PC-3 (cell line): ENCODE measurements around the gene TREML1. TPM values are rescaled to one million over a fixed set of nuclear protein-coding genes. Genes with fewer than 3 reads are reported as not detected.

Experiments used
- ATAC-seq: fragments of 200-7000 bp; cut with Tn5 transposase; 2 replicates; pipeline ENCODE4 v1.9.1; 2020; ENCODE audit warnings: mild to moderate bottlenecking, moderate library complexity
- BruUV-seq: library from RNA; stranded (reverse); fragments of 400-500 nt; replicated peaks from 2 replicates; lab custom pipeline; 2021; lab: Mats Ljungman, UMichigan
- CTCF ChIA-PET: fragments of 300-600 bp; sonication (Branson Sonifier 250); formaldehyde crosslinking; loops from one replicate; lab custom pipeline; 2022; ENCODE audit warnings: antibody characterized with exemption; lab: Charles Lee
- POLR2A ChIA-PET: fragments of 300-600 bp; sonication (Branson Sonifier 250); formaldehyde crosslinking; loops from one replicate; lab custom pipeline; 2022; ENCODE audit warnings: antibody characterized with exemption; ENCODE audit not compliant: unreplicated experiment; lab: Charles Lee
- DNase-seq: peaks from one replicate; pipeline ENCODE4 v3.0.0-alpha.2; 2015
- H2AFZ ChIP-seq: fragments of 300-600 bp; sonication (generic); 2 replicates; pipeline ENCODE4 v1.6.0; 2016; ENCODE audit warnings: antibody characterized with exemption, low read length
- H3F3A ChIP-seq: fragments of 300-600 bp; sonication (generic); one replicate; pipeline ENCODE4 v1.6.0; 2017; ENCODE audit warnings: antibody characterized with exemption, low read length, control low read depth, mild to moderate bottlenecking; ENCODE audit not compliant: unreplicated experiment
- H3K27ac ChIP-seq: fragments of 300-600 bp; sonication (generic); 2 replicates; pipeline ENCODE4 v1.5.1; 2016; ENCODE audit warnings: mild to moderate bottlenecking, low read length
- H3K27me3 ChIP-seq: fragments of 300-600 bp; sonication (generic); 2 replicates; pipeline ENCODE4 v1.6.1; 2016; ENCODE audit warnings: low read length, mixed read lengths
- H3K36me3 ChIP-seq: fragments of 300-600 bp; sonication (generic); 2 replicates; pipeline ENCODE4 v1.6.1; 2016; ENCODE audit warnings: low read depth, mixed run types, low read length, mixed read lengths
- H3K4me1 ChIP-seq: fragments of 300-600 bp; sonication (generic); 2 replicates; pipeline ENCODE4 v1.5.1; 2016; ENCODE audit warnings: low read length; ENCODE audit not compliant: insufficient read depth
- H3K4me2 ChIP-seq: fragments of 300-600 bp; sonication (generic); 2 replicates; pipeline ENCODE4 v1.6.0; 2016; ENCODE audit warnings: low read length
- H3K4me3 ChIP-seq: fragments of 300-600 bp; sonication (generic); 2 replicates; pipeline ENCODE4 v1.5.1; 2016; ENCODE audit warnings: mild to moderate bottlenecking, low read length, mixed read lengths
- H3K79me2 ChIP-seq: fragments of 300-600 bp; sonication (generic); 2 replicates; pipeline ENCODE4 v1.6.1; 2017; ENCODE audit warnings: low read length, mixed read lengths
- H3K9ac ChIP-seq: fragments of 300-600 bp; sonication (generic); 2 replicates; pipeline ENCODE4 v1.6.0; 2016; ENCODE audit warnings: mild to moderate bottlenecking, low read length
- H3K9me2 ChIP-seq: fragments of 300-600 bp; sonication (generic); replicated peaks from 2 replicates; pipeline ENCODE4 v1.6.1; 2016; ENCODE audit warnings: mixed run types, low read length, mixed read lengths
- H3K9me3 ChIP-seq: fragments of 300-600 bp; sonication (generic); 2 replicates; pipeline ENCODE4 v1.6.1; 2016; ENCODE audit warnings: low read length, mixed read lengths
- H4K20me1 ChIP-seq: fragments of 300-600 bp; sonication (generic); 2 replicates; pipeline ENCODE4 v1.6.1; 2016; ENCODE audit warnings: low read length, mixed read lengths
- EZH2 ChIP-seq: fragments of 300-600 bp; sonication (generic); IDR thresholded peaks from one replicate; pipeline ENCODE4 v1.6.1; 2017; ENCODE audit warnings: antibody characterized with exemption, mild to moderate bottlenecking, low read length; ENCODE audit not compliant: unreplicated experiment
- EZH2phosphoT487 ChIP-seq: fragments of 300-600 bp; sonication (generic); IDR thresholded peaks from 2 replicates; pipeline ENCODE4 v1.6.1; 2018; ENCODE audit warnings: mild to moderate bottlenecking, antibody characterized with exemption, low read length, borderline replicate concordance
- intact Hi-C: fragments of 100-400 bp; cut with micrococcal nuclease; formaldehyde crosslinking; loops from 2 replicates; pipeline ENCODE4 v1.9.0; 2023
- total RNA-seq: library from RNA; depleted of rRNA; stranded (reverse); fragments of >200 nt; gene quantifications from 2 replicates; pipeline ENCODE4 v1.2.3, GENCODE V29; 2014; rRNA removed
- TF ChIP-seq, protein P1 (sequence below): fragments of 300-600 bp; sonication (generic); conservative IDR thresholded peaks from 2 replicates; pipeline ENCODE4 v1.5.1; 2017; ENCODE audit warnings: antibody characterized with exemption, low read depth, mild to moderate bottlenecking, low read length

The TREML1 gene
- total RNA-seq, 1 experiment from 2014 or later, result not detected

GRCh38 chr6:41103847-41104246, 50.3 kb downstream of the TREML1 start:
- no peaks in the 10 kb centered on the region for H3K27me3 ChIP-seq
- TF ChIP-seq, protein P1, sequence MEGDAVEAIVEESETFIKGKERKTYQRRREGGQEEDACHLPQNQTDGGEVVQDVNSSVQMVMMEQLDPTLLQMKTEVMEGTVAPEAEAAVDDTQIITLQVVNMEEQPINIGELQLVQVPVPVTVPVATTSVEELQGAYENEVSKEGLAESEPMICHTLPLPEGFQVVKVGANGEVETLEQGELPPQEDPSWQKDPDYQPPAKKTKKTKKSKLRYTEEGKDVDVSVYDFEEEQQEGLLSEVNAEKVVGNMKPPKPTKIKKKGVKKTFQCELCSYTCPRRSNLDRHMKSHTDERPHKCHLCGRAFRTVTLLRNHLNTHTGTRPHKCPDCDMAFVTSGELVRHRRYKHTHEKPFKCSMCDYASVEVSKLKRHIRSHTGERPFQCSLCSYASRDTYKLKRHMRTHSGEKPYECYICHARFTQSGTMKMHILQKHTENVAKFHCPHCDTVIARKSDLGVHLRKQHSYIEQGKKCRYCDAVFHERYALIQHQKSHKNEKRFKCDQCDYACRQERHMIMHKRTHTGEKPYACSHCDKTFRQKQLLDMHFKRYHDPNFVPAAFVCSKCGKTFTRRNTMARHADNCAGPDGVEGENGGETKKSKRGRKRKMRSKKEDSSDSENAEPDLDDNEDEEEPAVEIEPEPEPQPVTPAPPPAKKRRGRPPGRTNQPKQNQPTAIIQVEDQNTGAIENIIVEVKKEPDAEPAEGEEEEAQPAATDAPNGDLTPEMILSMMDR, result no peak
- TF ChIP-seq EZH2 (no peak), EZH2phosphoT487 (no peak)
- H3K36me3 ChIP-seq, result peaks cover 16% of the 10 kb centered on the region
- H4K20me1 ChIP-seq, result 0 out of 2 replicates have a peak, but pooled peaks cover 5% of the 10 kb centered on the region
- no peak overlapping the region for H3K4me2 ChIP-seq
- H3K9me3 ChIP-seq, result no peaks in the 10 kb centered on the region
- no peak overlapping the region for H2AFZ ChIP-seq
- CTCF ChIA-PET, result no interaction called here
- POLR2A ChIA-PET, result no interaction called here
- H3K9me2 ChIP-seq, result no peaks in the 10 kb centered on the region
- peaks cover 6% of the 10 kb centered on the region for H3F3A ChIP-seq
- DNase-seq, result no peak
- H3K79me2 ChIP-seq, result no peaks in the 10 kb centered on the region
- H3K27ac ChIP-seq, result no peak overlapping the region
- H3K4me3 ChIP-seq, result no peak overlapping the region
- intact Hi-C loops, result no loop called here
- no peak for ATAC-seq
- H3K4me1 ChIP-seq, result no peaks in the 10 kb centered on the region
- H3K9ac ChIP-seq, result no peak overlapping the region
- BruUV-seq, result no TSS peak

- H3K4me3 ChIP-seq, result no peak overlapping the region
- no peaks in the 10 kb centered on the region for H3K79me2 ChIP-seq
- H3K9me2 ChIP-seq, result no peaks in the 10 kb centered on the region
- no peaks in the 10 kb centered on the region for H3K27me3 ChIP-seq
- intact Hi-C loops, result no loop called here
- no peak overlapping the region for H2AFZ ChIP-seq
- ChIA-PET CTCF (no interaction called here), POLR2A (no interaction called here)
- H3K36me3 ChIP-seq, result peaks cover 46% of the 10 kb centered on the region
- no peak overlapping the region for H3K4me2 ChIP-seq
- ATAC-seq (no peak), DNase-seq (no peak)
- 0 out of 2 replicates have a peak, but pooled peaks cover 12% of the 10 kb centered on the region for H4K20me1 ChIP-seq
- TF ChIP-seq EZH2phosphoT487 (no peak), EZH2 (no peak)
- TF ChIP-seq, protein P1, result no peak
- no peak overlapping the region for H3K27ac ChIP-seq
- H3K9ac ChIP-seq, result no peak overlapping the region
- BruUV-seq, result no TSS peak
- peaks cover 6% of the 10 kb centered on the region for H3F3A ChIP-seq
- no peaks in the 10 kb centered on the region for H3K4me1 ChIP-seq
- no peaks in the 10 kb centered on the region for H3K9me3 ChIP-seq
Observed at GRCh38 chr6:41100871-41101287, 53.3 kb downstream of the TREML1 start.

Other genes with a start within 250 kb of the TREML1 start
- 0.58 and 1.4 TPM in 2 replicates for gene UNC5CL, start 115.1 kb downstream of the TREML1 start, total RNA-seq
- not detected in 2 replicates for gene TSPO2, start 111.9 kb downstream of the TREML1 start, total RNA-seq
- gene APOBEC2, start 101.1 kb downstream of the TREML1 start, total RNA-seq, result not detected in 2 replicates
- gene OARD1, start 82.0 kb downstream of the TREML1 start, total RNA-seq, result 11.2 and 12.1 TPM in 2 replicates
- 31.7 and 32.9 TPM in 2 replicates for gene NFYA, start 81.4 kb downstream of the TREML1 start, total RNA-seq
- not detected in 2 replicates for gene TREM2, start 8.8 kb upstream of the TREML1 start, total RNA-seq
- gene TREML2, start 46.8 kb upstream of the TREML1 start, total RNA-seq, result not detected in 2 replicates
- not detected in 2 replicates for gene TREML4, start 74.0 kb upstream of the TREML1 start, total RNA-seq
- gene TREM1, start 132.3 kb upstream of the TREML1 start, total RNA-seq, result 0.98 TPM in 1 of 2 replicates, not detected in the other
- not detected in 2 replicates for gene NCR2, start 181.3 kb upstream of the TREML1 start, total RNA-seq